NCI-H526 treated with DMSO at 0.1 percent for 48 hours (cell line): ENCODE measurements around the gene TICRR.

ENCODE experiments used
- DNase-seq: peaks from one replicate; lab custom pipeline; 2025; lab: John Stamatoyannopoulos, UW

The TICRR gene

GRCh38 chr15:89654847-89655805 is 79.9 kb downstream of the TICRR start, which contains the start of gene KIF7:
KIF7 (minus strand) TSS chr15:89655467; CDS start chr15:89652930, 2,537 bp downstream.
- peak; percentile 19 for DNase-seq

DNA sequence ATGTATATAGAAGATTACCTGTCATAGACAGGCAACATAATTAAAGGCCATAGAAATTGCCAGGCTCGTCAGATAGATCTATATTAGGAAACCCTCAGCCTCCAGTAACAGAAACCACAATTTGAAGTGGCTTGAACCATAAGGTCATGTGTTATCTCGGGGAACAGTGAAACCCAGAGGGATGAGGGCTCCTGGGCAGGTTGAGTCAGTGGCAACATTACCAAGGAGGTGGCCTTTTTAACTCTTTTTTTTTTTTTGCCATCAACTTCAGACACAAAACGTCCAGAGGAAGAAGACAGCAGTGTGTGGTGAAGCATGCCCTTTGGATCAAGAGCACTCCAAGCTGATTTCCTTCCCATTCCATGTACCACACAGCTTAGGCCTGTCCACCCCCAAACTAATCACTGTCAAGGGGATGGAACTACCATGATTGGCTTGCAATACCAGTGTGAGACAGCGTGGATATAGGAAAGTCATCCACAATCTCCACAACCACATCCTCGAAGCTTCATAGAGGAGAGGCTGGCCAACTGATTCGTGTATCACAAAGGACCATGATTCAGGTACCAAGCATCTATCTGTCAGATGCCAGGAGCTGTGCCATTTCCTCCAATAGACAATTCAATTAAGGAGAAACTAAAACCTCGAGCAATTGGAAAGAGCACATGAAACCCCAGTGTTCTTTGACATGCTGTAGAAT is 81.0 kb downstream of the TICRR start:
- no peak for DNase-seq

- DNase-seq, result no peak
These were observed 82.5 kb downstream of the TICRR start for GRCh38 chr15:89657686-89658200.

DNA sequence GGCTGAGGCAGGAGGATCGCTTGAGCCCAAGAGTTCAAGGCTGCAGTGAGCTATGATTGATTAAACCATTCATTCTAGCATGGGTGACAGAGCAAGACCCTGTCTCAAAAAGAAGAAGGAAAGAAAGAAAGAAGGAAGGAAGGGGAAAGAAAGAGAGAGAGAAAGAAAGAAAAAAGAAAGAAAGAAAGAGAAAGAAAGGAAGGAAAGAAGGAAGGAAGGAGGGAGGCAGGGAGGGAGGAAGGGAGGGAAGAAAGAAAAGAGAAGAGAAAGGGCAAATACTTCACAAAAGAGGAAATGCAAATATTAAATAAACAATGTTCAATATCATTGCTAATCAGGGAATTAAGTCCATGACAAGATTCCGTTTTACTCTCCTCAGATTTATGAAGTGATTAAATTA is 84.0 kb downstream of the TICRR start:
- DNase-seq, result no peak

DNA sequence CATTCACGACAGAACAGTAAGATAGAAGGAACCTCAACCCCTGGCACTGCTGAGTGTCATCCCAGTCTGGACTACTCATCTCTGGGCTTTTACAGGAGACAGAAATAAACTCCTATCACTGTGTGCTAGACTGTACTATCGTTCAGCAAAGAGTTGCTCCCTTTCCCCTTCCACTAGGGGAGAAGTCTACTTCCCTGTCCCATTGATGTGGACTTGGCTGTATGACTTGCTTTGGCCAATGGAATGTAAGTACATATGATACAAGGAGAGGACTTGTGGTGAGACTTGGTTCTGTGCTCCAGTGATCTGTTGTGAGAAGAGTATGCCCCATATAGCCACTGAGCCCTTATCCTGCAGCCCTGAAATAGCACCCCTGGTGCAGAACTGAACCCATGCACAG is 85.3 kb downstream of the TICRR start:
- no peak for DNase-seq

GRCh38 chr15:89662893-89663626 is 87.8 kb downstream of the TICRR start:
- no peak for DNase-seq

GRCh38 chr15:89664441-89665350 is 89.4 kb downstream of the TICRR start:
- DNase-seq, result peak; percentile 86

- DNase-seq, result peak; percentile 14
These were observed 90.3 kb downstream of the TICRR start for GRCh38 chr15:89665449-89666181.

GRCh38 chr15:89666184-89666857 is 91.1 kb downstream of the TICRR start:
- no peak for DNase-seq

DNA sequence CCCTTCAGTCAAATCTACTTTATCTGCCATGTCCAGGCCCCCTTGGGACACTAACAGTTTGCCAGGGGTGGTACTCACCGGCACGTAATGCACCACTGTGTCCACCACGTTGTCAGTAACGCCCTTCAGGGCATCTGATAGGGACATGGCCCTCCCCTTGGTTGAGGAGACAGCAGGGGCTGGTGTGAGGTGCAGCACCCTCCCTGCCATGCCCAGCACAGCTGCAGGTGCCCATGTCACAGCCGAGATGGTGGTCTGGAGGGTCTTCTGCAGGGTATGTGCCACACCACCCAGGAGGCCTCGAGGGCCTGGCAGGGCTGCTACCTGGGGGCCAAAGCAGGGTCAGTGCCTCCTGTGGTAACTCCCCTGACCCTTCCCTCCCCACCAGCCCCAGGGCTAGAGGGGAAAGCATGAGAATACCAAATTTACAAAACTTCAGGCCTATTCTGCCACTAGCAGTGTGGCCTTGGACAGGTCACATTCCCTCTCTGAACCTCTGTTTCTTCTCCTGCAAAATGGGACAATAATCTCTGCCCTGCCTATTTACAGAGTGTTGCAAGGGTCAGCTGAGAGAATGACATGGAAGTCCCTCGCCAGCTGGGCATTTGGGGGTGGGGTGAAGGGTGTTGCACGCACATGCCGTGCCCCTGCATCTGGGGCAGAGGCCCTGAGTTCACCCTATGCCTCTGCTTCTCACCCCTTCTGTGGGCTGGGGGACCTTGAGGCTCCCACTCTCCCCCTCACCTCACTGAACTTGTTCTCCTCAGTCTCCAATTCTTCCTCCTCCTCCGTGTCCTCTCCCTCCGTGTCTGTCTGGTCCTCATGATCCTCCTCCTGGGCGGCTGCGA is 91.8 kb downstream of the TICRR start:
- DNase-seq, result no peak

GRCh38 chr15:89667706-89667960 is 92.4 kb downstream of the TICRR start:
- no peak for DNase-seq

GRCh38 chr15:89668171-89668570 is 92.9 kb downstream of the TICRR start:
- DNase-seq, result no peak

- no peak for DNase-seq
These were observed 94.1 kb downstream of the TICRR start for GRCh38 chr15:89669309-89669865.

DNA sequence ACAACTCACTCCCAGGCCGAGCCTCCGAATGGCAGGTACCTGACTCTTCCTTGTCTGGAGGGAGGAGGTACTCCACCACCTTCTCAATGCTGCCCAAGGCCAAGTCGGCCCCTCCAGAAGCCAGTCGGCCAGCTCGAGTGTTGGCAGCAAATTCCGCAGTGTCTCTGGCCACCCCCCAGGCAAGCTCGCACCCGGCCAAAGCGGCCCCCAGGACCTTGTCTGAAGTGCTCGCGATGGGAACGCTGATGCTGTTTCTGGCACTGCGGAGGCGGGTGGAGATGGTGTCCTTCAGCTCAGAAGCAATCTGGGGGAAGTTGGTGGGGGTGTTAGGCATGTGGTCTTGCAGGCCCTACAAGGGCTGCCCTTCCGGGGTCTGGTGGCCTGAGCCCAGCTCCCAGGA is 94.7 kb downstream of the TICRR start:
- DNase-seq, result no peak

- DNase-seq, result no peak
These were observed 95.8 kb downstream of the TICRR start for GRCh38 chr15:89670971-89671560.

DNA sequence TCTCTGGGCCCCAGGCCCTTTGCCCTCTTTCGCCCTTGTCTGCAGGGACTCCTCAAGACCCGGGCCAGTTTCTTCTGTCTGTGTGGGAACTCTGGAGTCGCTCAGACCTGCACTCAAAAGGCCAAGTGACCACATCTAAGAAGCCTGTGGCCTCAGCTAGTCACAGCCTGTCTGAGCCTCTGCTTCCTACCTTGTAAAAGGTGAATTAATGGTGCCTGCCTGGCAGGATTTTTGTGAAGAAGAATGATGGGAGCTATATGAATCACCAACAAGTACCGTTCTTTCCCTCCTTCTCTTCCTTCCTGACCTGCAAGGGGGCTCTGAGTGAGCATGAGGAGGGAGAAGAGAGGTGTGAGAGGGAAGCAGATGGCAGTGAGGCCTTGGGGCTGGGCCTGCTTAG is 96.4 kb downstream of the TICRR start:
- no peak for DNase-seq

GRCh38 chr15:89672221-89673164 is 97.2 kb downstream of the TICRR start:
- DNase-seq, result no peak
